ENCODE data around the gene DRC3.

Gene DRC3

DNA sequence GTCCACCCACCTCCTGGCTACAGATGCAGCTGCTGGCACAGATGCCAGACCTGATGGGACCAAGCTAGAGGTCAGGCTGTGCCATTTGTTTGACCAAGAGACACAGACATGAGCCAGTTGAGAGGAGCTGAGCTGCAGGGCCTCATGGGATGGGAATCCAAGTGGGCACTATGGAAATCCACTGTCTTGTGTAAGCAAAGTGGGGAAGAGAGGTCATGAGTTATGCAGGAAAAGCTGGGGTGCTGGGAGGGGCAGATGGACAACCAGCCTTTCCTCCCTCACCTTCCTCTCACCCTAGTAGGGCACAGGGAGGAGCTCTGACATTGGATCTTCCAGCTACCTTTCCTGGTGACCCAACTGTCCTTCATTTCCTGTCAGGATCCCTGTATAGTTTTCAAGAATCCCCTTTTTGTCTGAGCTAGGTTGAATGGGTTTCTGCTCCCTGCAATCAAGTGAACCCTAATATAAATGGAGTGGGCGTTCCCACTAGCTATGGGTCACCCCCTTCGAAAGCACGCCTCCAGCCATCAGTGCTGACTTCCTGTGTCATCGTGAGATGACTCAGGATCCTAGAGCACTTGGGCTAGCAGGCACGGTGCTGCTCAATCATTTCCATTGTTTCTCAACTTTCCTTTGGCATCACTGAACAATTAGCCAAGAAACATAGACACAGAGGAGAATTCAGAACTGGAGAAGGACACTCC is 52.7 kb downstream of the DRC3 start:
- peak; percentile 75 for DNase-seq (ENCODE audit: low spot score)

DNA sequence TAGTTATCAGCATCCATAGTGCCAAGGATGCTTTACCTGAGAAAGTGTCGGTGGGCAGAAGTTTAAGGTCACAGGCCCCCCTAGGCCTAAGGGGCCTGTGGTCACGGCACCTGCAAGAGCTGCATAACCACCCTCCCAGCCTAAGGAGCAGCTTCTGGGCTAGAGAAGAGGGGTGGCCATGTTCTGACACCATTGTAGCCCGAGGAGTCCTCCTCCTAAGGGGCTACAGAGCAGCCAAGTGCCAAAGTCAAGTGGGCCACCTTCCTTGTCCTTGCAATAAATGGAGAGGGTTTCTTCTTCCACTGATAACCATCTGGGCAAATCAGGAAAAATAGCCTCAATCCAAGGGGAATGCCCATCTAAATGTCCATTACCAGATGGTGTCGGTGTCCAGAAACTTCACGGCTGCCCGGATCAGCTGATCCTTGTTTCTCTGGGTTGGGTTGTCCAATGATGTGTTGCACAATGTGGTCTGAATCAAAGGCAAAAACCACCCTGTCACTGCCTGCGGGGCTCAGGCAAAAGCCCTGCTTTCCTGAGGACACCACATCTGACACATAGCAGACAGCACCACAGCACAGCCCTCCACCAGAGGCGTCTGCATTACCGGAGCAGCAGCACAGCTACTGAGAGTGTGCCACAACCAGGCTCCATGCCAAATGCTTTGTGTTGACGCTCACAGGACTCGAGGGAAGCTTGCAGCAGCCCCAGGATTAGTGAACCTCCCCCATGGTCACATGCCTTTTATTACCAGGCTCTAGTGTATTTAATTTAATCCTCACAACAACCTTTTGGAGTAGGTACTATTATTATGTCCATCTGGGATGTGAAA is 53.5 kb downstream of the DRC3 start:
- no peak for DNase-seq (ENCODE audit: low spot score)

DNA sequence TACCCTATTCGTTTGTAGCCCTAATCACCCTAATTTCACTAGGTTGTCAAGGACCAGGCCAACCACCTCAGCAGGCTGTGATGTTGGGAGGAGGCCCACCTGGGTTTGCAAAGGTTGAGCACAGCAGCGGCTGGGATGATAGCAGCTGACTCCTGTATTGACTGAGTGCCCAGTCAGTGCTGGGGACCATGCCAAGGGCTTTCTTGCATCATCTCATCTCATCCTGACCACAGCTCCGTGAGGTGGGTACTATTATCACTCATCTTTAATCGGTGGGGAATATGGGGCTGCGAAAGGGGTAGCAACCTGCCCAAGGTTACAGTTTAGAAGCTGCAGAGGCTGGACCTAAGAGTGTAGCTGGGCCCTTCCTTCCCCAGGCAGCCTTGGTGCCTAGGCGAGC is 54.6 kb downstream of the DRC3 start:
- DNase-seq (ENCODE audit: low spot score): no peak

DNA sequence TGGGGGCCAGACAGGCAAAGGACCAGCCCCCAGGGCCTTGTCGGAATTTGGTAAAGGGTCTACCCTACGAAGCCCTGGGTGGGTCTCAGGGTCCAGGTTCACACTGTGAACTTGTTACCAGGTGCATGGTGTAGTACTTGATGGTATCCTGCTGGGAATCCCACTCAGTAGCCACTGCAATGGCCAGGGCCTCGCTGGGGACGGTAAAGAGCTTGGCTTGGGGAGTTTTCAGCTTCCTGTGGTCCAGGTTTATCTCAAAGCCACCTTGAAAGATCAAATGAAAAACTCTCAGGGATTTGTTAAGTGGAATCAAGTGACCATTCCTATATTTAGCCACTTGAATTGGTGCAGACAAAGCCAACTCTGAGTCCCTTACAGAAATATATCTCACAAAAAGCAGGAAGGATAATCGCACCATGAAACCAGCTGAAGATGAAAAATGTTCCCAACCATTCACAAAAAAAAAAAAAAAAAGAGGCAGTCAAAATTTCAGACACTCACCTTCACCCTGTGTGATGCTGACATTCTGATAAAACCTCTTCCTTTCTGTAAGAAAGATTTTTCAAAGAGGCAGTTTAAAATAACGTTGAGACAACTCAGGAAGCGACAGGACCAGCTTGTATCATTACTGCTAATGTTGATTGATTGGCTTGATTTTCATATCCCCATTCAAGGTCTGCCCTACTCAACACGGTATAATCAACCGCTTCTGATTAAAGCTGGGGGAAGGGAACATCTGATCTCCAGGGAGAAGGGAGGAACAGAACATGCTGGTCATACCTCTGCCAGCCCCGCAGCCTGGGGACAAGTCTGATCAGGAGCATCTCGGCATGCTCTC is 55.7 kb downstream of the DRC3 start:
- DNase-seq (ENCODE audit: low spot score): no peak

DNA sequence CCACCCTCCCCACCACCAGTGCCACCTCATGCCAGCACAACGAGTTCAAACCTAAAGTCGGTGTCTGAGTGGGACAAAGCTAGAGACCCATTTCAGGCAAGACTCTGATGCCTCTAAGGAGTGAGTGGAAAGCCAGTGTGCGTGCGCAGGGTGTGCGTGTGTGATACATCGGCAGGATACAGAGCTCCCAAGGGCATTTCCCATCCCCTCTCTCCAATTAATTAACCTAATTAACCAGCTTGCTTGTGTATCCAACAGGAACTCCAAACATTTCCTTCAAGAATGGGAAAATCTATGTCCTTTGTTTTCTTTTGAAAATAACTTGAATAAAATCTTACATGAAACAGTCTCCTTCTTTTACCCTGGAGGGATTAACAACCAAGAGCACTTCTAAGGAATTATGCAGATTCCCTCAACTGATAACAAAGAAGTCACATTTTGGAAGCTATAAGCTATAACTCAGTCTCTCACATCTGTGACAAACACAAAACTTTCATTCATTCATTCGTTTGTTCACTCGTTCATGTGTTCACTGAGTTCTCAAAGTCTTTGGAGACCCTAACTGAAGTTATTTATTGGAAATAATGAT is 56.4 kb downstream of the DRC3 start:
- DNase-seq (ENCODE audit: low spot score): no peak

DNA sequence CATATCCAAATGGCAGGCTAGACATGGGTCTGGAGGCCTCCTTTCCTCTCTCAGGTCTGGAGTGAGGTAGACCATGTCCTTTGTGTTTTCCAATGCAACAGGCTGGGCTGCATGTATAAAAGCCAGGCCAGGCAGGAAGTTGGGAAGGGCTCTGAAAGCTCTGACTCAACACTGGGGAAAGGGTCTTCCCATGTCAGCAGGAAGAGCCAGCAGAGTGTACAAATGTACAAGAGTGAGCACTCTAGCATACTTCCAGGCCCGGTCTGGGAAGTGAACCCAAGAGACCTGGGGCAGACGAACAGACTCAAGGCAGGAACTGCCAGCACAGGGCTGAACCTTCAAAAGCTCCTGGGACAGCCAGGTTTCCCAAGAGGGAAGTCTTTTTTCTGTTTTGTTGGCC is 59.3 kb downstream of the DRC3 start:
- DNase-seq (ENCODE audit: low spot score): no peak

DNA sequence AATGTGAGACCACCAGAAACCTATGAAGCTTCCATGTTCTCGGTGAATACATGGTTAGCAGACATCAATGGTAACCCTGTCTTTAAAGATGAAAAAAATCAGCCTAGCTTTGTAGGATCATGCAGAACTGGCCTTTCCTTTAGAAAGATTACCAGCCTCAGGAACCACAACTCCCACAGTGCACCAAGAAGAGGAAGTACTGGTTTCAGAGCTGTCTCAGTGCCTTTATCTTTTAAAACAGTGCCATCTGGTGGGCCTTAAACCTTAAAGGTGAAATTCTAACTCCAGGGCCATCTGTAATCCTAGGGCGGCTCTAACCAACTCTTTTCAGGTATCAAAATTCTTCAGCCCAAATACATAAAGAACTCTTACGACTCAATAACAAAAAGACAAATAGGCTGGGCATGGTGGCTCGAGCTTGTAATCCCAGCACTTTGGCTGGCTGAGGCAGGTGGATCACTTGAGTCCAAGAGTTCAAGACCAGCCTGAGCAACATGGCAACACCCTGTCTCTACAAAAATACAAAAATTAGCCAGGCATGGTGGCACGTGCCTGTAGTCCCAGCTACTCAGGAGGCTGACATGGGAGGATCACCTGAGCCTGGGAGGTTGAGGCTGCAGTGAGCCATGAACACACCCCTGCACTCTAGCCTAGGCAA is 60.9 kb downstream of the DRC3 start:
- DNase-seq (ENCODE audit: low spot score): peak; percentile 79

GRCh38 chr17:18035704-18036103 is 63.0 kb downstream of the DRC3 start:
- DNase-seq (ENCODE audit: low spot score): no peak

- DNase-seq (ENCODE audit: low spot score): no peak
Measured at GRCh38 chr17:18037486-18037885, 64.8 kb downstream of the DRC3 start.

DNA sequence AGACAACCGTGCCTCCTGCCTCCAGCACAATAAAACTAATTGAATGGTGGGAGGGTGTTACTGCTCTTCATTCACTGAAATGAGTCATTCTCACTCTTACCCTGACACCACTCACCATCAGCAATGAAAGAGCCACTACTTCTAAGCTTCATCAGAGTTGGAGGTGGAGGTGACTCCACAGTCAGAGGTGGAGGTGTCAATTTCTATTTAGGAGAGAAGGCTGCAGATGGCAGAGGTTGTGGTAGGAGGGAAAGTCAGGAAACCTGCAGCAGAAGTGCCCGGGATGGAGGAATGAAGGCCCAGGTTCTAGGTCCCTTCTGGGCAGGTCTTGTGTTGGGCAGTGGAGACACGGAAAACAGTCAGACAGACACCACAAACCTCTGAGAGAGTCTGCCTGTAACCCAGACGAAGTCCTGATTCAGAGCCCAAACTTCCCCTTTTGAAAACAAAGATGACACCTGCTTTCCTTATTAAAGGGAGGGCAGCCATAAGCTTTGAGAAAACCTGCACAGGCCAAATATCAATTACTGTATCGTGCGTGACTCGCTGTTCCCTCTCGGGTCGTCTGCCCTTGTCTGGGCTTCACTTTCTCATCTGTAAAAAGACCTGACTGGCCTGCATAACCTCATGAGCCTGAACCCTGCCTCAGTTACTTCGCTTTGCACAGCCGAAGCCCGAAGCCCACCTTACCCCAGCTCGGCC is 65.6 kb downstream of the DRC3 start:
- no peak for DNase-seq (ENCODE audit: low spot score)

DNA sequence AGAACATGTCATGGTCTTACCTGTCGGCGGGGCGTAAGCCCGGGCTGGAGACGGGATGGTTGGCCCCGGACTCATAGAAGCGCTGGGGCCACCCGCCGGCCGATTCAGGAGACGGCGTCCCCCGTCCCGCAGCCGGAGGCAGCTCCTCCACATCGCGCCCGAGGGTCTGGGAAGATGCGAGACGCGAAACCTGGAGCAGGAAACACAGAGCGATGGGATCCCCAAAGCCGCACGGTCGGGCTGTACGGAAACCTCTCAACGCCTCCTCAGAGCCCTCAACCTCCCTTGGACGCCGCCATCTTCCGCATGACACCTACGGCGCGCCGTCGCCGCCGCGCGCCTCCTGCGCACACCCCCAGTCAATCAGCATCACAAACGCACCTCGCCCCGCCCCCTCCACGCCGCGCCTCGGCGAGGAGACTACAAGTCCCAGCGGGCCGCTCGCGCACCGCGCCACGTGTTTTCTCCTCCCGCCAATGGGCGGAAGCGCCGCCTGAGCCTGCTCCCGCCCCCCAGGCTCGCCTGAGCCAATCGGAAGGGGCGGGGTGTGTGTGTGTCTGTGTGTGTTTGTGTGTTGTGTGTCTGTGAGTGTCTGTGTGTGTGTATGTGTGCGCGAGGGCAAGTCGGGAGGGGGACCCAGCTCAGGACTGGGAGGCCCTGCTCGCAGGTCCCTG is 66.3 kb downstream of the DRC3 start, which contains the start of the genes ATPAF2 and GID4:
Gene ATPAF2 (minus strand): TSS at position 308 of the 674 bp plus-strand sequence. CDS start 155 bp downstream, at position 153.
Gene GID4 (plus strand): TSS at position 548 of the 674 bp plus-strand sequence. CDS start 57 bp downstream, at position 605.
- peak; percentile 95 for DNase-seq (ENCODE audit: low spot score)

DNA sequence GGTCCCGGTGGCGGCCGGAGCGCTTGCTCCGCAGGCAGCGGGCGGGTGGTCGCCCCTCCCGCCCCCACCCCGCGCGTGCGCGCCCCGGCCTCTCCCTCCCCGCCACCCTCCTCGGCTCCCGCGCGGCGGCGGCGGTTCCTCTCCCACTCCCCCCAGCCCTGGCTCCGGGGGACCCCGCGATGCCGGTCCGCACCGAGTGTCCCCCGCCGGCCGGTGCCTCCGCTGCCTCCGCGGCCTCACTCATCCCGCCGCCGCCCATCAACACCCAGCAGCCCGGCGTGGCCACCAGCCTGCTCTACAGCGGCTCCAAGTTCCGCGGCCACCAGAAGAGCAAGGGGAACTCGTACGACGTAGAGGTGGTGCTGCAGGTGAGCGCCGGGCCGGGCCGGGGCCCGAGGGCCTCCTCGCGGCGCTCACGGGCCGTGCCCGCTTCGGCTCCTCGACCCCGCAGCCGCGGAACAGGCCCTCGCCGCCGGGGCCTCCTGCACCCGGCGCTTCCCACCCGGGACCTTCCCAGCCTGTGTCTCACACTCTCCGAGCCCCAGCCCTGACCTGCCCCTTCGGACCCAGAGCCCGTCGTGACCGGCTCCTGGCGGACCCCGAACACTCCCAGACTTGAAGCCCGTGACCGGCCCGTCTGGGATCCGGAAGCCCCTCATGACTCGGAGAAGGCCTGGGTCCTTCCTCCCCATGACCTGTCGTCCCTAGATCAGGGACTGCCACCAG is 67.0 kb downstream of the DRC3 start:
- DNase-seq (ENCODE audit: low spot score): no peak

- no peak for DNase-seq (ENCODE audit: low spot score)
Measured at GRCh38 chr17:18040261-18040858, 67.7 kb downstream of the DRC3 start.

GRCh38 chr17:18041776-18042175 is 69.1 kb downstream of the DRC3 start:
- DNase-seq (ENCODE audit: low spot score): no peak

DNA sequence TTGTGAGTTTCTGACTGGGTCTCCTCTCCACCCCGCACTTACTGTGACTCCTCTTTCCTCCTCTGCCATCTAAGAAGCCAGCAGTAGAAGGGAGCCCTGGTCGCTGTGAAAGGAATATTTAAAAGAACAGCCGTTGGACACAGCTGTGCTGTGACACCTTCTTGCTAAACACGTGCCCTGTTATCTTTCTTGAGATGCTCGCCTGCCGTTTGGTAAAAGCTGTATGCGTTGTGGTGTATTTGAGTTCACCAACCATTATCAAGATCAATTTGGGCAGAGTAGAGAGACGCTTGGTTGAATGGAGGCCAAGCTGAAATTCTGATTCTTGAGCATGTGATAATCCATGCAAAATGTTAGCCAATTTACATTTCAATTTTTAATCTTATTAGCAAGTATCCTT is 70.3 kb downstream of the DRC3 start:
- no peak for DNase-seq (ENCODE audit: low spot score)

- no peak for DNase-seq (ENCODE audit: low spot score)
Measured at GRCh38 chr17:18043491-18043890, 70.8 kb downstream of the DRC3 start.

DNA sequence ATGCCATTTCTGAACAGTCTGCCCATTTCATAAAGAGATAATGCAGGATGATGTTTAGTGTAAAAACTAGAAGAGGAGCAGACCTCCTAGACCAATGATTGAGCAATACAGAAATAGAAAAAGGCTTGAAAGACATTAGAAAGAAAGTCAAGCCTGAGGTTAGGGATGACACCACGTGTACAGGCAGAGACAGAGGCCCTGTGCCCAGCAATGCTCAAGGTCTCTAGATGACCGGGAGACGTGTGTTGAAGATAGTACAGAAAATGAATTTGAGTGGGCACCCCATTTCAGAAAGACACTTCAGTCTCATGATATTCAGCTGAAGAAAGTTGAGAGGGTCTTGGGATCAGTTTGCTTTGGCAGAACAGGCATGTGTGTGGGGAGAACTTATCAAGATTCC is 71.9 kb downstream of the DRC3 start:
- DNase-seq (ENCODE audit: low spot score): no peak

- DNase-seq (ENCODE audit: low spot score): no peak
Measured at GRCh38 chr17:18045691-18046350, 73.2 kb downstream of the DRC3 start.

DNA sequence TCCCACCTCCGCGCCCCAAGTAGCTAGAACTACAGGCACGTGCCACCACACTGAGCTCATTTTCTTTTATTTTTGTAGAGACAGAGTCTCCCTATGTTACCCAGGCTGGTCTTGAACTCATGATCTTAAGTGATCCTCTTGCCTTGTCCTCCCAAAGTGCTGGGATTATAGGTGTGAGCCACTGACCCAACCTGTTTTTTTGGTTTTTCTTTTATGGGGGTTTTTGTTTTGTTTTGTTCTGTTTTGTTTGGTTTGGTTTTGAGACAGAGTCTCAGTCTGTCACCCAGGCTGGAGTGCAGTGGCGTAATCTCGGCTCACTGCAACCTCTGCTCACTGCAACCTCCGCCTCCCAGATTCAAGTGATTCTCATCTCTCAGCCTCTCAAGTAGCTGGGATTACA is 82.9 kb downstream of the DRC3 start:
- DNase-seq (ENCODE audit: low spot score): no peak

Data from COLO829 (cell line).